OCI-LY3 (cell line): ENCODE results near the gene MMADHC.

Source experiments
- H2AFZ ChIP-seq: fragments of 200-600, 300-600 bp; shearing (Covaris generic); 2 replicates; pipeline ENCODE4 v1.6.0; 2014; ENCODE audit warnings: antibody characterized with exemption, low read depth, low read length
- H3K27ac ChIP-seq: fragments of 200-600, 300-600 bp; sonication (generic); 2 replicates; pipeline ENCODE4 v1.5.1; 2014; ENCODE audit warnings: mild to moderate bottlenecking, low read length, moderate library complexity, mixed read lengths
- H3K27me3 ChIP-seq: fragments of 200-600, 300-600 bp; sonication (generic); 2 replicates; pipeline ENCODE4 v1.6.1; 2014; ENCODE audit warnings: low read depth, low read length, mixed read lengths
- H3K36me3 ChIP-seq: fragments of 200-600, 300-600 bp; sonication (generic); replicated peaks from 2 replicates; pipeline ENCODE3; 2014; ENCODE audit warnings: low read depth, low read length, mixed read lengths
- H3K4me1 ChIP-seq: fragments of 300-600, 200-600 bp; sonication (generic); 2 replicates; pipeline ENCODE4 v1.6.1; 2014; ENCODE audit warnings: low read length, mixed read lengths
- H3K4me2 ChIP-seq: fragments of 200-600, 300-600 bp; sonication (generic); 2 replicates; pipeline ENCODE4 v1.6.1; 2014; ENCODE audit warnings: low read length, mixed read lengths
- H3K4me3 ChIP-seq: fragments of 300-600, 200-600 bp; sonication (generic); 2 replicates; pipeline ENCODE4 v1.5.1; 2014; ENCODE audit warnings: antibody characterized with exemption, mild to moderate bottlenecking, low read length, moderate library complexity
- H3K79me2 ChIP-seq: fragments of 300-600, 200-600 bp; shearing (Covaris generic); 2 replicates; pipeline ENCODE4 v1.6.1; 2014; ENCODE audit warnings: mild to moderate bottlenecking, low read length, mixed read lengths
- H3K9ac ChIP-seq: fragments of 300-600, 200-600 bp; shearing (Covaris generic); 2 replicates; pipeline ENCODE4 v1.6.0; 2014; ENCODE audit warnings: mild to moderate bottlenecking, low read length, moderate library complexity
- H3K9me3 ChIP-seq: fragments of 200-600, 300-600 bp; shearing (Covaris generic); 2 replicates; pipeline ENCODE4 v1.6.1; 2014; ENCODE audit warnings: low read length, mixed read lengths; ENCODE audit not compliant: insufficient read depth
- H4K20me1 ChIP-seq: fragments of 200-600, 300-600 bp; sonication (generic); 2 replicates; pipeline ENCODE4 v1.6.1; 2016; ENCODE audit warnings: low read length, mixed read lengths; ENCODE audit not compliant: insufficient read depth
- EZH2phosphoT487 ChIP-seq: fragments of 200-600 bp; shearing (Covaris generic); IDR thresholded peaks from 2 replicates; pipeline ENCODE4 v1.6.1; 2018; ENCODE audit warnings: antibody characterized with exemption, mixed run types, low read depth
- TF ChIP-seq, protein P1 (sequence below): fragments of 200-600, 300-600 bp; sonication (generic); IDR thresholded peaks from 2 replicates; pipeline ENCODE4 v1.5.1; 2014; ENCODE audit warnings: antibody characterized with exemption, low read length, low read depth

The MMADHC gene

DNA sequence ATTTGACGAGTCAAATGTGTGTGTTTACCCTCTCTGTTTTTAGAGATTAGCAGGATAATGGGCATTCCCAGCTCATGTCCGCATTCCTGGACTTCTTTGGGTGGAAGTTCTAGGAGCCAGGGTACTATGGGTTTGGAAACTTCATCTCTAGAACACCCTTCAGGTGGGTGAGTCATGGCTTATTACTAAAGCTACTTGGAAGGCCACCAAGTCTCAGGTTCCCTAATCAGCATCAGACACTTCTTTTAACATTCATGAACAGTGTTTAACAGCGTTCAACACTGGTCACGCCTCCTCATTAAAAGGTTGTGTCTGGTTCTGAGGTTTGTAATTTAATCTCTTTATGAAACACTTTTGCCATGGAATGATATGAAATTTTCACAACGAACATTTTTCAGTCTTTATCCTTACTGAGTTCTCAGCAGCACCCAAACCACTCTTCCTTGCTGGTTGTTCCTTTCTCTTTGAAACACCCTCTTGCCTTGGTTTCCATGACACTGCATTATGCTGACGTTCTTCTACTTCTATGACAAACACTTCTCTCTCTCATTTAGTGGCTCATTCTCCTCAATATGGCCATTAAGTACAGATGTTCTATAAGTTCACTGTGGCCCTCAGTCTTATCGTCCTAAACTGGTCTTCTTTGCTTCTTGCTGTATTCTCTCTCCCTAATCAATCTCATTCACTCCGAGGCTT, 49.3 kb downstream of the MMADHC start:
- Histone ChIP-seq H3K9me3 (no peaks in the 10 kb centered on the region), H3K4me1 (no peaks in the 10 kb centered on the region), H3K4me3 (no peak overlapping the region), H3K79me2 (no peaks in the 10 kb centered on the region), H3K27me3 (peaks cover 10% of the 10 kb centered on the region; the same call in 1 of the 2 replicates), H2AFZ (no peak overlapping the region), H3K27ac (no peak overlapping the region), H3K36me3 (no peaks in the 10 kb centered on the region), H3K9ac (no peak overlapping the region), H3K4me2 (no peak overlapping the region), H4K20me1 (no peaks in the 10 kb centered on the region)
- TF ChIP-seq, protein P1, sequence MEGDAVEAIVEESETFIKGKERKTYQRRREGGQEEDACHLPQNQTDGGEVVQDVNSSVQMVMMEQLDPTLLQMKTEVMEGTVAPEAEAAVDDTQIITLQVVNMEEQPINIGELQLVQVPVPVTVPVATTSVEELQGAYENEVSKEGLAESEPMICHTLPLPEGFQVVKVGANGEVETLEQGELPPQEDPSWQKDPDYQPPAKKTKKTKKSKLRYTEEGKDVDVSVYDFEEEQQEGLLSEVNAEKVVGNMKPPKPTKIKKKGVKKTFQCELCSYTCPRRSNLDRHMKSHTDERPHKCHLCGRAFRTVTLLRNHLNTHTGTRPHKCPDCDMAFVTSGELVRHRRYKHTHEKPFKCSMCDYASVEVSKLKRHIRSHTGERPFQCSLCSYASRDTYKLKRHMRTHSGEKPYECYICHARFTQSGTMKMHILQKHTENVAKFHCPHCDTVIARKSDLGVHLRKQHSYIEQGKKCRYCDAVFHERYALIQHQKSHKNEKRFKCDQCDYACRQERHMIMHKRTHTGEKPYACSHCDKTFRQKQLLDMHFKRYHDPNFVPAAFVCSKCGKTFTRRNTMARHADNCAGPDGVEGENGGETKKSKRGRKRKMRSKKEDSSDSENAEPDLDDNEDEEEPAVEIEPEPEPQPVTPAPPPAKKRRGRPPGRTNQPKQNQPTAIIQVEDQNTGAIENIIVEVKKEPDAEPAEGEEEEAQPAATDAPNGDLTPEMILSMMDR: no peak
- TF ChIP-seq EZH2phosphoT487: no peak

DNA sequence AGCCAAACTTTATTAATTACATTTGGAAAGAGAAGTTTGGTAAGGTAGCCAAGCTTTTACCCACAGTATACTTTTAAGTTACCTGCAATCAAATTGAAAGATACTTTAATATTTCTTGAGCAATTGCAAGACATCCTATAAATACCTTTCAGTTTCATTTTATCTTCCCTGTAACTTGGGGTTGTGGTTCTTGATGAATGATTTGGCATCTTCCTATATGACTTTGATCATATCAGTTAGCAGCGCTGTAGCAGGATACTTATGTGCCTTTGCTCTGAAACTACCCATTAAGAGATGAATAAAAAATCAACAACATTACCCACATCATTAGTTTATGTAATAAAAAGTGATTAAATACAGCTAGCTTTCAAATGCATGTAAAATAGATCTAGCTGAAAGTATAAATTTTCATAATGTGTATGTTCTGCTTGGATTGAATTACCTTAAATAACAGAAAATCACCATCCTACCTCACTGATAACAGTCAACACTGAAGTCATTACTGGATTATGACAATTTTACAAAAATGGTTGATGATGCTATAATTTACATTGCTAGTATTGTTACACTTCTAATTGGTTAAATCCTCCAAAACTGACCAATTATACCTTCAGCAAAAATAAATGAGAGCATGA, 50.4 kb downstream of the MMADHC start:
- H3K9me3 ChIP-seq: no peaks in the 10 kb centered on the region
- no peak overlapping the region for H3K9ac ChIP-seq

DNA sequence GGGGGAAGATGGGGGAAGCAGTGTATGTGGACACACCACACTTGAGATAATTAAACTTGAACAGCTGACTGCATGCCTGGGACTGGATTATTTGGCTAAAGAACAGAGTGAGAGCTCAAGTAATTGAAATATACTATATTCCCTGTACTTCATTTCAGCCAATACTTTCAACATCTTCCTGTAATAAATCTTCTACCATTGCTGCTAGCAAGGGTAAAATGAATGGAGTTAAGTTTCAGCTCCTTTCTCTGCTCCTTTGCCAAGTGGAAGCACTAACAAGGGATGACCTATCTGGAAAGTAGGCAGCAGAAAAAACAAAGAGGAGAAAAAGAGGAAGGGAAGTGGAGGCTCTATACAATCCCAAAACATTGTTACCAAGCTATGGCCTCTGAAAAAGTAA, 50.9 kb downstream of the MMADHC start:
- no peak overlapping the region for H3K9ac ChIP-seq
- H3K9me3 ChIP-seq: no peaks in the 10 kb centered on the region
- H3K4me3 ChIP-seq: no peak overlapping the region
- no peaks in the 10 kb centered on the region for H3K79me2 ChIP-seq
- H3K36me3 ChIP-seq: no peaks in the 10 kb centered on the region
- H3K4me2 ChIP-seq: no peak overlapping the region
- H4K20me1 ChIP-seq: no peaks in the 10 kb centered on the region
- no peak for TF ChIP-seq EZH2phosphoT487
- TF ChIP-seq, protein P1: no peak
- H3K4me1 ChIP-seq: no peaks in the 10 kb centered on the region
- no peak overlapping the region for H2AFZ ChIP-seq
- H3K27ac ChIP-seq: no peak overlapping the region
- H3K27me3 ChIP-seq: peaks cover 10% of the 10 kb centered on the region; the same call in 1 of the 2 replicates

More for the DNA sequence above, 50.4 kb downstream of the MMADHC start:
- no peaks in the 10 kb centered on the region for H3K79me2 ChIP-seq
- H4K20me1 ChIP-seq: no peaks in the 10 kb centered on the region
- H3K4me1 ChIP-seq: no peaks in the 10 kb centered on the region
- no peak overlapping the region for H3K4me3 ChIP-seq
- no peak for TF ChIP-seq EZH2phosphoT487
- TF ChIP-seq, protein P1: no peak
- peaks cover 10% of the 10 kb centered on the region; the same call in 1 of the 2 replicates for H3K27me3 ChIP-seq
- H3K27ac ChIP-seq: no peak overlapping the region
- H3K4me2 ChIP-seq: no peak overlapping the region
- no peak overlapping the region for H2AFZ ChIP-seq
- H3K36me3 ChIP-seq: no peaks in the 10 kb centered on the region

DNA sequence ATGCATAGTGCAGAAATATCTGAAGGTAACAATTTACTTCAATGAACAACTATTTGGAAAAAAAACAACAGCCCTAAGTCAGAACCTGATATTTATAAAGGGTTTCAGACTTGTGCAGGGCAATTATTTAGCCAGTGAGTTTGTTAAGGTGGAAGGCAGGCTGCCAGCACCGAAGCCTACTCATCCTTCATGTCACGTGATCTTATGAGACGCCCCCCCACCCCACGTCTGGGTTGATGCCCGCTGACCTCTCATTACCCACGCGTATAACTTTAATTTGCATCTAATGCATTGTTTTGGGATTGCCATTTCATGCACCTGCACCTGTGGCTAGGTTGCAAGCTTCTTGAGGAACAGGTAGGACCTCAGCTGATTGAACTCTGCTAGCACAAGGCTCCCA, 52.9 kb downstream of the MMADHC start:
- Histone ChIP-seq H3K79me2 (no peaks in the 10 kb centered on the region), H4K20me1 (no peaks in the 10 kb centered on the region), H3K4me3 (no peak overlapping the region), H3K9ac (no peak overlapping the region), H3K4me1 (no peaks in the 10 kb centered on the region), H3K36me3 (no peaks in the 10 kb centered on the region), H3K27me3 (peaks cover 4% of the 10 kb centered on the region; the same call in 1 of the 2 replicates), H2AFZ (no peak overlapping the region), H3K4me2 (no peak overlapping the region), H3K9me3 (no peaks in the 10 kb centered on the region), H3K27ac (no peak overlapping the region)
- TF ChIP-seq, protein P1: no peak
- no peak for TF ChIP-seq EZH2phosphoT487
